Thyroid gland (tissue), 4 donors: ENCODE data around the gene ZCCHC24. TPM values are rescaled to one million over a fixed set of nuclear protein-coding genes. Genes with fewer than 3 reads are reported as not detected.

ENCODE experiments used
- DNase-seq, 2 donors: peaks; one replicate each; pipeline ENCODE4 v3.0.0-alpha.2; 2019
- H3K27ac ChIP-seq, 3 donors: fragments of 200-600 bp; sonication (generic); 1 replicate in 2 of 3; 2 replicates in 1 of 3; pipeline ENCODE4 v1.5.1; 2016 to 2019; ENCODE audit warnings: mild to moderate bottlenecking in 1 of 3, moderate library complexity in 1 of 3
- H3K27me3 ChIP-seq: fragments of 200-600 bp; sonication (generic); one replicate; pipeline ENCODE4 v1.5.1; 2019
- H3K36me3 ChIP-seq, 2 donors: fragments of 200-600 bp; sonication (generic); one replicate each; pipeline ENCODE4 v1.5.1; 2016 to 2019
- H3K4me1 ChIP-seq, 2 donors: fragments of 200-600 bp; sonication (generic); one replicate each; pipeline ENCODE4 v1.5.1; 2017 to 2019
- H3K4me3 ChIP-seq, 3 donors: fragments of 200-600 bp; sonication (generic); replicated peaks in 1 of 3; 1 replicate in 2 of 3; 2 replicates in 1 of 3; pipeline ENCODE4 v1.5.1; 2016; ENCODE audit warnings: mild to moderate bottlenecking in 1 of 3
- H3K9me3 ChIP-seq: fragments of 200-600 bp; sonication (generic); one replicate; pipeline ENCODE4 v1.5.1; 2017
- POLR2A ChIP-seq, 2 donors: fragments of 450-650 bp; IDR thresholded peaks; one replicate each; pipeline ENCODE4 v1.6.1; 2017; ENCODE audit warnings: antibody characterized with exemption in 2 of 2, mild to moderate bottlenecking in 2 of 2, moderate library complexity in 1 of 2
- WGBS, 2 donors: methylation state at CpG; one replicate each; pipeline ENCODE4 v1.1.5; 2017; 5-methylcytosine and 5-hydroxymethylcytosine counted together
- intact Hi-C: fragments of 100-400 bp; cut with DNase I; formaldehyde crosslinking; loops from one replicate; pipeline ENCODE4 v1.15.1; 2023
- total RNA-seq, 4 donors: library from RNA; depleted of rRNA; stranded (reverse); fragments of >200 nt; gene quantifications; one replicate each; pipeline ENCODE4 v1.2.3, GENCODE V29; 2016
- TF ChIP-seq, protein P1 (sequence below), 6 experiments: fragments of 200-600 bp in 3 of 6; fragments of 450-650 bp in 3 of 6; sonication (generic) in 3 of 6; IDR thresholded peaks; one replicate each; pipeline ENCODE4 v1.5.1; 2016 to 2019; ENCODE audit warnings: antibody characterized with exemption in 6 of 6, mild to moderate bottlenecking in 2 of 6, inconsistent platforms in 1 of 6, moderate library complexity in 1 of 6

Gene ZCCHC24
- total RNA-seq, 4 donors from 2014 or later: 25.4 to 48.8 (median 33.3) TPM

GRCh38 chr10:79390551-79391229 is 54.7 kb downstream of the ZCCHC24 start:
- Histone ChIP-seq H3K9me3 (no peaks in the 10 kb centered on the region), H3K27ac (no peak overlapping the region), H3K4me1 (peaks cover 19 to 34% of the 10 kb centered on the region in 2 donors), H3K4me3 (no peak overlapping the region), H3K27me3 (no peaks in the 10 kb centered on the region), H3K36me3 (peaks cover 3 to 4% of the 10 kb centered on the region in 2 donors)
- intact Hi-C loops: no loop called here
- 78 to 82% methylated on average over 10 to 16 of the region's 16 CpGs for WGBS, 2 donors
- TF ChIP-seq, protein P1, sequence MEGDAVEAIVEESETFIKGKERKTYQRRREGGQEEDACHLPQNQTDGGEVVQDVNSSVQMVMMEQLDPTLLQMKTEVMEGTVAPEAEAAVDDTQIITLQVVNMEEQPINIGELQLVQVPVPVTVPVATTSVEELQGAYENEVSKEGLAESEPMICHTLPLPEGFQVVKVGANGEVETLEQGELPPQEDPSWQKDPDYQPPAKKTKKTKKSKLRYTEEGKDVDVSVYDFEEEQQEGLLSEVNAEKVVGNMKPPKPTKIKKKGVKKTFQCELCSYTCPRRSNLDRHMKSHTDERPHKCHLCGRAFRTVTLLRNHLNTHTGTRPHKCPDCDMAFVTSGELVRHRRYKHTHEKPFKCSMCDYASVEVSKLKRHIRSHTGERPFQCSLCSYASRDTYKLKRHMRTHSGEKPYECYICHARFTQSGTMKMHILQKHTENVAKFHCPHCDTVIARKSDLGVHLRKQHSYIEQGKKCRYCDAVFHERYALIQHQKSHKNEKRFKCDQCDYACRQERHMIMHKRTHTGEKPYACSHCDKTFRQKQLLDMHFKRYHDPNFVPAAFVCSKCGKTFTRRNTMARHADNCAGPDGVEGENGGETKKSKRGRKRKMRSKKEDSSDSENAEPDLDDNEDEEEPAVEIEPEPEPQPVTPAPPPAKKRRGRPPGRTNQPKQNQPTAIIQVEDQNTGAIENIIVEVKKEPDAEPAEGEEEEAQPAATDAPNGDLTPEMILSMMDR (IDR thresholded peaks at IDR 0.05): no peak
- TF ChIP-seq POLR2A (IDR thresholded peaks at IDR 0.05): no peak
- DNase-seq: no peak

GRCh38 chr10:79390057-79390456 is 55.4 kb downstream of the ZCCHC24 start:
- WGBS, 2 donors: 95 to 100% methylated on average over 2 of the region's 2 CpGs
- H3K27me3 ChIP-seq: no peaks in the 10 kb centered on the region
- no peak overlapping the region for H3K4me3 ChIP-seq
- no peak for DNase-seq
- H3K9me3 ChIP-seq: no peaks in the 10 kb centered on the region
- H3K36me3 ChIP-seq: peaks cover 3 to 4% of the 10 kb centered on the region in 2 donors
- H3K4me1 ChIP-seq: peaks cover 19 to 32% of the 10 kb centered on the region in 2 donors
- H3K27ac ChIP-seq: no peak overlapping the region
- TF ChIP-seq, protein P1 (IDR thresholded peaks at IDR 0.05): no peak
- no peak for TF ChIP-seq POLR2A (IDR thresholded peaks at IDR 0.05)
- intact Hi-C loops: no loop called here

DNA sequence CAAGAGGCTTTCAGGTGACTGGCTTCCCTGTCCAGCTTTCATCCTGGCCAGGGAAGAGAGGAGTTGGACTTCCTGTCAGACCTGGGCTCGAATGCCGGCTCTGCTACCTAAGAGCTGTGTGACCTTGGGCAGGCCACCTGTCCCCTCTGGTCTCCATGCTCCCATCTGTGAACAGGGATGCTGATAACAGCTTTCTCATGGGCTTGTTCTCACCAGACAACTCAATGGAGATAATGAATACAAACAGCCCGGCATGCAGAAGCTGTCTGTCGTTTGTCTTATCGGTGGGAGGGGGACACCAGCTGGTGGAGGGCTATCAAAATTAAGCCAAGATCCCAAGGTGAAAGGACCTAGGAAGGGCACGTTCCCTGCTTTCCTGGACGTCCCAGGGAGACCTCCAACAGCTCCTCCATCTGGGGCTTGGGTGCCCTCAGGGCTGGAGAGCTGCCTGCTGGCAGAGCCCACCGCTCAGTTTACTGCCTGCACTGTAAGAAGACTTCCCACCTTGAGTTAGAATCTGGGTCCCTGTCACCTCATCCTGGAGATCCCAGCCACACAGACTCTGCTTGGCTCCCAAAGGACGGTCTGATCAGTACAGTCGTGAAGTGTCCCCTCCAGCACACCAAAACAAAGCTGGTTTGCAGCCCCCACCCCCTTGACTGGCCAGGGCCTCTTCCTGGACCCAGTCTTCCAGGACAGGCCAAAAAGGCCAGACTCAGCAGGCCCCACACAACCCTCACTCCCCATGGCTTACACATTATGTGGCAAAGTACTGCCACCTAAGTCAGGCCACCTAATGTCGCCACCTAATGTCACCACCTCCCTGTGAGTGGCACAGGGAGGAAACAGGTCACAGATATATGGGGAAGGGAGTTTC is 57.2 kb downstream of the ZCCHC24 start:
- H3K27me3 ChIP-seq: no peaks in the 10 kb centered on the region
- intact Hi-C loops: no loop called here
- H3K9me3 ChIP-seq: no peaks in the 10 kb centered on the region
- H3K4me1 ChIP-seq: peaks cover 6 to 20% of the 10 kb centered on the region in 2 donors
- TF ChIP-seq, protein P1 (IDR thresholded peaks at IDR 0.05): no peak
- no peak for TF ChIP-seq POLR2A (IDR thresholded peaks at IDR 0.05)
- DNase-seq: no peak
- no peak overlapping the region for H3K27ac ChIP-seq
- H3K36me3 ChIP-seq: peaks cover 0 to 4% of the 10 kb centered on the region in 2 donors
- H3K4me3 ChIP-seq: no peak overlapping the region
- 90 to 91% methylated on average over 11 of the region's 11 CpGs for WGBS, 2 donors

DNA sequence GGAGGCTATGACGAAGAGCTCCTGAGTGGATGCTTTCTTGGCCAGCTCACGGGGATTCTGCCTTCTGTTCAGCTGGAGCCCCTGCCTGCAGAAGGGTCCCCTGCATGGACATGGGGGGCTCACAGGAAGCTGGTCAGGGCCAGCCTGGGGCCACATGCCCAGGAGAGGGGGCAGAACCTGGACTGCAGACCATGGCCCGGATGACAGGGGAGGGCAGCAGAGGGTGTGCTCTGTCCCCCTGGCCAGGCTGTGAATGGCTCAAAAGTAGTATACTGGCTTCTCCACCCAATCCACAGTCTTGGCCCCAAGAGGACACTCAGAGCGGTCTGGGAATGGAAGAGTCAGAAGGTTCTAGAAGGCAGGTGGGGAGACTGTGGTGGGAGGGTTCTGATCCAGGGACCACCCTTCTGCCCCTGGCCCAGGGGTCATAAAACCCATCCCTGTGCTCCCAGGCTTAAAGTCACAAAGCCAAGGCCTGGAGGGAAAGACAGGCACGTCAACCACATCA is 57.9 kb downstream of the ZCCHC24 start:
- Histone ChIP-seq H3K27me3 (no peaks in the 10 kb centered on the region), H3K4me1 (peaks cover 6 to 17% of the 10 kb centered on the region in 2 donors), H3K4me3 (no peak overlapping the region), H3K9me3 (no peaks in the 10 kb centered on the region), H3K36me3 (peaks cover 0 to 4% of the 10 kb centered on the region in 2 donors), H3K27ac (no peak overlapping the region)
- intact Hi-C loops: no loop called here
- WGBS, 2 donors: 88 to 93% methylated on average over 3 to 5 of the region's 5 CpGs
- TF ChIP-seq, protein P1 (IDR thresholded peaks at IDR 0.05): no peak
- no peak for TF ChIP-seq POLR2A (IDR thresholded peaks at IDR 0.05)
- DNase-seq: no peak
